K562 (cell line): ENCODE measurements around the gene CST4. TPM values are rescaled to one million over a fixed set of nuclear protein-coding genes. Genes with fewer than 3 reads are reported as not detected.

ENCODE experiments used
- CBX8 ChIP-seq: fragments of 200-600 bp; sonication (generic); IDR thresholded peaks from 2 replicates; pipeline ENCODE4 v1.6.1; 2012; ENCODE audit warnings: borderline replicate concordance, mixed run types, low read depth, mild to moderate bottlenecking, moderate library complexity, mixed read lengths, low read length, control low read depth, inconsistent platforms; ENCODE audit not compliant: poor library complexity, severe bottlenecking; ENCODE audit errors: extremely low read depth
- FOXK1 ChIP-seq: sonication (generic); formaldehyde crosslinking; IDR thresholded peaks from 2 replicates; pipeline ENCODE4 v1.8.0; 2022; ENCODE audit warnings: missing genetic modification reagents, mild to moderate bottlenecking, borderline replicate concordance
- KDM4B ChIP-seq, 2 experiments: fragments of 450-650 bp in 1 of 2; sonication (generic) in 1 of 2; IDR thresholded peaks; 2 replicates each; pipeline ENCODE4 v1.6.1; 2016 to 2017; ENCODE audit warnings: borderline replicate concordance in 2 of 2, antibody characterized with exemption in 1 of 2, low read depth in 1 of 2, mild to moderate bottlenecking in 1 of 2
- NR2C2 ChIP-seq, 2 experiments: fragments of 200-800 bp in 1 of 2; sonication (Bioruptor generic) in 1 of 2; sonication (generic) in 1 of 2; formaldehyde crosslinking in 1 of 2; IDR thresholded peaks; 2 replicates each; pipeline versions ENCODE4 v1.6.1 to v1.8.0; 2016 to 2022; ENCODE audit warnings: mild to moderate bottlenecking in 1 of 2, missing compliant biosample characterization in 1 of 2, missing genetic modification characterization in 1 of 2, missing genetic modification reagents in 1 of 2
- SRSF7 ChIP-seq: fragments of 200-400 bp; formaldehyde crosslinking; optimal IDR thresholded peaks from 2 replicates; pipeline ENCODE3; 2017; ENCODE audit warnings: mild to moderate bottlenecking, low read depth, low read length
- TAF9B ChIP-seq: fragments of 450-650 bp; IDR thresholded peaks from 2 replicates; pipeline ENCODE4 v1.6.1; 2018; ENCODE audit warnings: mild to moderate bottlenecking; ENCODE audit not compliant: partially characterized antibody
- TBP ChIP-seq: optimal IDR thresholded peaks from 2 replicates; pipeline ENCODE3; 2011; ENCODE audit warnings: low read depth, low read length, improper control_type of control experiment
- ZNF75A ChIP-seq: fragments of 450-650 bp; formaldehyde crosslinking; IDR thresholded peaks from 2 replicates; pipeline ENCODE4 v1.4.0; 2020; ENCODE audit warnings: mild to moderate bottlenecking
- ZNF830 ChIP-seq: fragments of 250-450 bp; sonication (Bioruptor Pico); IDR thresholded peaks from 2 replicates; pipeline ENCODE4 v1.5.0; 2021; ENCODE audit warnings: mild to moderate bottlenecking
- polyA plus RNA-seq, 8 experiments: library from polyadenylated mRNA; depleted of rRNA in 4 of 8; stranded (reverse) in 5 of 8; unstranded in 3 of 8; fragments of >200 nt; fragmentation: Nextera tagmentation in 2 of 8; fragmentation: Illumina TruSeq in 1 of 8; extraction: Ambion mirVana in 2 of 8; extraction: Trizol in 1 of 8; gene quantifications; 2 replicates each; pipeline versions ENCODE4 v1.2.1 to v1.2.3, GENCODE V29; 2011 to 2014; ENCODE audit warnings: inconsistent platforms in 1 of 8, missing spikeins in 1 of 8
- total RNA-seq, 7 experiments: library from RNA; depleted of rRNA in 6 of 7; stranded (reverse); fragments of >200 nt in 6 of 7; fragmentation: Illumina TruSeq in 2 of 7; extraction: Trizol in 2 of 7; gene quantifications; 2 replicates each; pipeline versions ENCODE4 v1.2.1 to v1.2.3, GENCODE V29; 2011 to 2021; ENCODE audit warnings: low replicate concordance in 1 of 7
- TF ChIP-seq, protein P1 (sequence below), 3 experiments: fragments of 200-800 bp in 1 of 3; fragments of 250-450 bp in 1 of 3; fragments of 450-650 bp in 1 of 3; sonication (Bioruptor Pico) in 1 of 3; sonication (Bioruptor generic) in 1 of 3; formaldehyde crosslinking in 1 of 3; IDR thresholded peaks; 2 replicates each; pipeline versions ENCODE4 v1.6.1 to v1.8.0; 2016 to 2022; ENCODE audit warnings: mild to moderate bottlenecking in 2 of 3, missing genetic modification characterization in 2 of 3, missing compliant biosample characterization in 1 of 3, moderate library complexity in 1 of 3
- TF ChIP-seq, protein P2 (sequence below): sonication (generic); formaldehyde crosslinking; IDR thresholded peaks from 2 replicates; pipeline ENCODE4 v1.8.0; 2023; ENCODE audit warnings: mild to moderate bottlenecking, missing genetic modification reagents
- TF ChIP-seq, protein P3 (sequence below): IDR thresholded peaks from 2 replicates; pipeline ENCODE4 v1.6.1; 2012; ENCODE audit warnings: low read depth, low read length, improper control_type of control experiment, borderline replicate concordance
- TF ChIP-seq, protein P4 (sequence below): fragments of 450-650 bp; IDR thresholded peaks from 2 replicates; pipeline ENCODE4 v1.6.1; 2017; ENCODE audit warnings: mild to moderate bottlenecking, moderate library complexity

Gene CST4
- total and polyA plus RNA-seq, 9 of the 15 experiments (the other 6 are each of a cell fraction or from before 2014, with no cell fraction given): not detected

DNA sequence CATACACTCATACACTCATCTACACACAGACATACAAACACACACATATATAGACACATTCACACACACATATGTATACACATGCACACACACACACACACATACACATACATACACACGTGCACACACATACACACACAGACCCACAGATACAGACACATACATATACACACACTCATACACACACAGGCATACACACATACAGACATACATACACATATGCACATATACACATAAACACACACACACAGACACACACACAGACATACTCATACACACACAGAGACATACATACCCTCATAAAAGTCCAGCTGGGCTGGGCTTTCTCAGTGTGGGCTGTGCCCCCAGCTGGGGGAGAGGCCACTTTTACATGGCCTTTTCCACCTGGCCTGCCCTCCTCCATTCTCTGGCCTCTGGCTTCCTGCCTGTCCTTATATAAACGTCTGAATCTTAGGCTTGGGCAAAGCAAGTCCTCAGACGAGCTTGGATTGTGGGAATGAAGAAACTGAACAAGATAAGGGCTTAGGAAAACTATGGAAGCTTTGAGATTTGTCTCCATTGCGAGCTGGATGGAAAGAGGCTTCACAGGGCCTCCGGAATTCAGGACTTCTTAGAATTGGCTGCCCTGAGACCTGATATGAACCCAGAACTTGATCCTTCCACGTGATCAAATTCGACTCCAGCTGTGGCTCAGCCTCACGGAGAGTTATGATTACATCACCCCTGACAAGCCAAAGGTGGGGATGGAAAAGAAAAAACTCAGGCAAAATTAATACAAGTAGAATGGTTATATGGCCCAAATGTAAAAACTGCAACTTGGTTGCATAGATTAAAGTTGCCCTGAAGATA is 28.6 kb downstream of the CST4 start (continued):
- TF ChIP-seq, protein P1, sequence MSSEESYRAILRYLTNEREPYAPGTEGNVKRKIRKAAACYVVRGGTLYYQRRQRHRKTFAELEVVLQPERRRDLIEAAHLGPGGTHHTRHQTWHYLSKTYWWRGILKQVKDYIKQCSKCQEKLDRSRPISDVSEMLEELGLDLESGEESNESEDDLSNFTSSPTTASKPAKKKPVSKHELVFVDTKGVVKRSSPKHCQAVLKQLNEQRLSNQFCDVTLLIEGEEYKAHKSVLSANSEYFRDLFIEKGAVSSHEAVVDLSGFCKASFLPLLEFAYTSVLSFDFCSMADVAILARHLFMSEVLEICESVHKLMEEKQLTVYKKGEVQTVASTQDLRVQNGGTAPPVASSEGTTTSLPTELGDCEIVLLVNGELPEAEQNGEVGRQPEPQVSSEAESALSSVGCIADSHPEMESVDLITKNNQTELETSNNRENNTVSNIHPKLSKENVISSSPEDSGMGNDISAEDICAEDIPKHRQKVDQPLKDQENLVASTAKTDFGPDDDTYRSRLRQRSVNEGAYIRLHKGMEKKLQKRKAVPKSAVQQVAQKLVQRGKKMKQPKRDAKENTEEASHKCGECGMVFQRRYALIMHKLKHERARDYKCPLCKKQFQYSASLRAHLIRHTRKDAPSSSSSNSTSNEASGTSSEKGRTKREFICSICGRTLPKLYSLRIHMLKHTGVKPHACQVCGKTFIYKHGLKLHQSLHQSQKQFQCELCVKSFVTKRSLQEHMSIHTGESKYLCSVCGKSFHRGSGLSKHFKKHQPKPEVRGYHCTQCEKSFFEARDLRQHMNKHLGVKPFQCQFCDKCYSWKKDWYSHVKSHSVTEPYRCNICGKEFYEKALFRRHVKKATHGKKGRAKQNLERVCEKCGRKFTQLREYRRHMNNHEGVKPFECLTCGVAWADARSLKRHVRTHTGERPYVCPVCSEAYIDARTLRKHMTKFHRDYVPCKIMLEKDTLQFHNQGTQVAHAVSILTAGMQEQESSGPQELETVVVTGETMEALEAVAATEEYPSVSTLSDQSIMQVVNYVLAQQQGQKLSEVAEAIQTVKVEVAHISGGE (CRISPR knock-in tag; IDR thresholded peaks at IDR 0.05): no peak
- TF ChIP-seq TBP (no peak), ZNF75A (no peak), FOXK1 (CRISPR knock-in tag) (no peak), CBX8 (no peak), TAF9B (peak; percentile 50), ZNF830 (no peak), KDM4B (IDR thresholded peaks at IDR 0.05; ENCODE audit: borderline replicate concordance in 2 of 2, low read depth in 1 of 2) (no peak), NR2C2 (CRISPR knock-in tag; IDR thresholded peaks at IDR 0.05) (no peak), NR2C2 (tag; IDR thresholded peaks at IDR 0.05) (0 out of 2 replicates have a peak, but pooled peaks have one; percentile 62), SRSF7 (no peak)
- TF ChIP-seq, protein P2, sequence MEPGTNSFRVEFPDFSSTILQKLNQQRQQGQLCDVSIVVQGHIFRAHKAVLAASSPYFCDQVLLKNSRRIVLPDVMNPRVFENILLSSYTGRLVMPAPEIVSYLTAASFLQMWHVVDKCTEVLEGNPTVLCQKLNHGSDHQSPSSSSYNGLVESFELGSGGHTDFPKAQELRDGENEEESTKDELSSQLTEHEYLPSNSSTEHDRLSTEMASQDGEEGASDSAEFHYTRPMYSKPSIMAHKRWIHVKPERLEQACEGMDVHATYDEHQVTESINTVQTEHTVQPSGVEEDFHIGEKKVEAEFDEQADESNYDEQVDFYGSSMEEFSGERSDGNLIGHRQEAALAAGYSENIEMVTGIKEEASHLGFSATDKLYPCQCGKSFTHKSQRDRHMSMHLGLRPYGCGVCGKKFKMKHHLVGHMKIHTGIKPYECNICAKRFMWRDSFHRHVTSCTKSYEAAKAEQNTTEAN (CRISPR knock-in tag): no peak
- TF ChIP-seq, protein P3, sequence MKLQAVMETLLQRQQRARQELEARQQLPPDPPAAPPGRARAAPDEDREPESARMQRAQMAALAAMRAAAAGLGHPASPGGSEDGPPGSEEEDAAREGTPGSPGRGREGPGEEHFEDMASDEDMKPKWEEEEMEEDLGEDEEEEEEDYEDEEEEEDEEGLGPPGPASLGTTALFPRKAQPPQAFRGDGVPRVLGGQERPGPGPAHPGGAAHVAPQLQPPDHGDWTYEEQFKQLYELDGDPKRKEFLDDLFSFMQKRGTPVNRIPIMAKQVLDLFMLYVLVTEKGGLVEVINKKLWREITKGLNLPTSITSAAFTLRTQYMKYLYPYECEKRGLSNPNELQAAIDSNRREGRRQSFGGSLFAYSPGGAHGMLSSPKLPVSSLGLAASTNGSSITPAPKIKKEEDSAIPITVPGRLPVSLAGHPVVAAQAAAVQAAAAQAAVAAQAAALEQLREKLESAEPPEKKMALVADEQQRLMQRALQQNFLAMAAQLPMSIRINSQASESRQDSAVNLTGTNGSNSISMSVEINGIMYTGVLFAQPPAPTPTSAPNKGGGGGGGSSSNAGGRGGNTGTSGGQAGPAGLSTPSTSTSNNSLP: no peak
- TF ChIP-seq, protein P4, sequence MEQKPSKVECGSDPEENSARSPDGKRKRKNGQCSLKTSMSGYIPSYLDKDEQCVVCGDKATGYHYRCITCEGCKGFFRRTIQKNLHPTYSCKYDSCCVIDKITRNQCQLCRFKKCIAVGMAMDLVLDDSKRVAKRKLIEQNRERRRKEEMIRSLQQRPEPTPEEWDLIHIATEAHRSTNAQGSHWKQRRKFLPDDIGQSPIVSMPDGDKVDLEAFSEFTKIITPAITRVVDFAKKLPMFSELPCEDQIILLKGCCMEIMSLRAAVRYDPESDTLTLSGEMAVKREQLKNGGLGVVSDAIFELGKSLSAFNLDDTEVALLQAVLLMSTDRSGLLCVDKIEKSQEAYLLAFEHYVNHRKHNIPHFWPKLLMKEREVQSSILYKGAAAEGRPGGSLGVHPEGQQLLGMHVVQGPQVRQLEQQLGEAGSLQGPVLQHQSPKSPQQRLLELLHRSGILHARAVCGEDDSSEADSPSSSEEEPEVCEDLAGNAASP: peak; percentile 75
